SK-N-SH (cell line): ENCODE results near the gene DDI1.

Experiments
- CTCF ChIP-seq: fragments of 200-600 bp; sonication (generic); IDR thresholded peaks from 2 replicates; pipeline ENCODE4 v1.6.1; 2017; ENCODE audit warnings: antibody characterized with exemption, mild to moderate bottlenecking, moderate library complexity
- ELF1 ChIP-seq: IDR thresholded peaks from 2 replicates; pipeline ENCODE4 v1.4.0; 2012
- EP300 ChIP-seq, 2 experiments: IDR thresholded peaks; 2 replicates each; pipeline versions ENCODE4 v1.4.0 to v1.6.1; 2012; ENCODE audit warnings: borderline replicate concordance in 1 of 2, low read depth in 1 of 2, low read length in 1 of 2
- EZH2phosphoT487 ChIP-seq: fragments of 200-600 bp; sonication (generic); IDR thresholded peaks from 2 replicates; pipeline ENCODE4 v1.6.1; 2017; ENCODE audit warnings: low read depth, mixed run types, mild to moderate bottlenecking, antibody characterized with exemption, moderate library complexity, borderline replicate concordance
- SIN3A ChIP-seq: IDR thresholded peaks from 2 replicates; pipeline ENCODE4 v1.6.1; 2012; ENCODE audit warnings: low read depth, mild to moderate bottlenecking, low read length, moderate library complexity, borderline replicate concordance
- TAF1 ChIP-seq: IDR thresholded peaks from 2 replicates; pipeline ENCODE4 v1.6.1; 2012; ENCODE audit warnings: low read depth, mild to moderate bottlenecking, low read length, moderate library complexity, borderline replicate concordance
- TEAD4 ChIP-seq: IDR thresholded peaks from 2 replicates; pipeline ENCODE4 v1.4.0; 2012; ENCODE audit warnings: mild to moderate bottlenecking, borderline replicate concordance; ENCODE audit not compliant: insufficient read depth

DNA sequence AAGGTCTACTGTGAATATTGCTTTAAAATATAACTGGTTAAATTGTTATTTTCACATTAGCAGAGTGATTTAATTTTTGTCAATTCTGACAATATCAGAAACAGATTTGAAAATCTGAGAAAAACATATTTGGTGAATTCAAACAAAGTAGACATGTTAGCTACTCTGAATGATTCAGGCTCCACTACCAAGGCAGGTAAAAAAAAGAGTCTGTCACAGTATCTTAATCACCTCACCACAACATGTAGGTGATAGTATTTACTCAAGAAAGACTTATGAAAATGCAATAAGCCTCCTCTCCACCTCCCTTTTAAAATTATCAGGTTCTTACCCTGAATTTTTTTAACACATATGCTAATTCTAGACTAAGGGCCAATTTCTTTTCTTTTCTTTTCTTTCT, 42.6 kb downstream of the DDI1 start:
- no peak for TF ChIP-seq CTCF
- TF ChIP-seq TAF1: no peak
- no peak for TF ChIP-seq SIN3A
- TF ChIP-seq EZH2phosphoT487: no peak
- TF ChIP-seq TEAD4: no peak
- TF ChIP-seq ELF1: no peak
- no peak for TF ChIP-seq EP300 (IDR thresholded peaks at IDR 0.05; ENCODE audit: borderline replicate concordance in 1 of 2, low read depth in 1 of 2, low read length in 1 of 2)
